GM18517 (cell line): ENCODE results near the gene MAOA.

Source experiments
- ATAC-seq: cut with Tn5 transposase; IDR thresholded peaks from one replicate; pipeline ENCODE4 v1.9.1; 2021; ENCODE audit warnings: mild to moderate bottlenecking, moderate library complexity; ENCODE audit not compliant: unreplicated experiment

Gene MAOA

DNA sequence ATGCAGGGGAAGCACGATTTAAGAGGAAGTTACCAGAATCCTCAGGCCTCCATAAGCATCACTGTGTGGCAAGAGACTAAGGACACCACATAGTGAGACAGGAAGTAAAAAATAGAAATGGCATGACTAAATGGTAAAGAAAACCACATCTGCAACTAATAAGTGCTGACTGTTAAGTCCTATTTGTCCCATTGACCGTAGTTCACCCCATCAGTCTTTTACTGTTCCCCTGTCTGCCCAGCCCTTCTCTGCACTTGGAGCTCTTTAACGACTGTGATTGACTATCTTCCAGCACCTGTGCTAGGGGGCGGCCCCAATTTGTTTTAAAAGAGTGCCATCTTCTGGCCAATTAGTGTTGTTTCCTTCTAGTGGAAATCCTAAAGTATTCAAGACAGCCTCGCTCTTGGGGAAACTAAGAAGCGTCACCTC, 94.2 kb downstream of the MAOA start:
- peak; percentile 86 for ATAC-seq

DNA sequence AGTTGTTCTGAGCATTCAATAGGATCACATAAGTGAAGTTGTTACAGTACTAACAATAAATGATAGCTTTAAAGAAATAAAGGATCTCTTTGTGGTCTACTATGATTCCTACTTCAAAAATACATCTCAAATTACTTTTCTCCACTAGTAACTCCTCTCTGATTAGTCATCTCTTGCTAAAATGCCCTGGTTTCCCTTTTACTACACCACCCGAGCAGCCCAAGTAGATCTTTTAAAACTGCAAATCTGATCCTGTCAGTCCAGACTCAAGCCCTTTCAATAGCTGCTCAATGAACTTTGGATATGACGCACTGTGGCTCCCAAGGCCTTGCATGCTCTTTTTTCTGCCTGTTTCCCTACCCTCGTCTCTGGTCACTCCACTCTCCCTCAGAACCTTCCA, 97.5 kb downstream of the MAOA start:
- no peak for ATAC-seq

DNA sequence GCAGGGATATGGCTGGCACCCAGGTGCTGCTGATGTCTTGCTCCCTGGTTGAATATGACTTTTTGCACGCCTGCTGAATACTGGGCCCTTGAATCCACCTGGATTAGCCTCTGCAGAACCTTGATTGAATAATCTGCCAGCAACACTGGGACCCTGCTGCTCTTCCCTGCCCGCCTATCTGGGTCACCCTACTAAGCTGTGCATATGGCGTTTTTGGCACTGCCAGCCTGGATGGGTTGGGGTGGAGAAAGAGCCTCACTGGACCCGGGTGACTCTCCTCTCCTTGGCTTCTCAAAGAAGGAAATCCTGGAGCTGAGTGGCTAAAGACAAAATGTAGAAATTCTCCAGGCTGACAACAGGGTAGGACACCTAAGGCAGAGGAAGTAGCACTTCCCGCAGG, 100.0 kb downstream of the MAOA start:
- ATAC-seq = no peak

DNA sequence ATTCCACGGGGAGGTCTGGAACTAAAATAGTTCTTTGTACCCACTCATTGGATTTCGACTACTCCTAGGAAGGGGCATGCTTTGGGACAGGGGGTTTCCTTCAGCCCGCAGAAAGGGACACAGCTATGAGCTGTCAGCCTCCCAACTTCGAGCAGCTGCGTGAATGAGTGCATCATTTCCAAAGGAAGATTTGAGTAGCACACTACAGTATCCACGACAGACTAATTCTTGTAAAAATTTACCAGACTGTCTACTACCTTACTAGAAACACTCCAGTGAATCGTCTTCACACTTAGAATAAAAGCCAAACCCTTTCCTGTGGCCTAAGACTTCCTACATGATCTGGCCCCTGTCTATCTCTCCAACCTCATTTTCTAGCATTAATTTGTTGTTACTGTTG, 101.9 kb downstream of the MAOA start:
- no peak for ATAC-seq

DNA sequence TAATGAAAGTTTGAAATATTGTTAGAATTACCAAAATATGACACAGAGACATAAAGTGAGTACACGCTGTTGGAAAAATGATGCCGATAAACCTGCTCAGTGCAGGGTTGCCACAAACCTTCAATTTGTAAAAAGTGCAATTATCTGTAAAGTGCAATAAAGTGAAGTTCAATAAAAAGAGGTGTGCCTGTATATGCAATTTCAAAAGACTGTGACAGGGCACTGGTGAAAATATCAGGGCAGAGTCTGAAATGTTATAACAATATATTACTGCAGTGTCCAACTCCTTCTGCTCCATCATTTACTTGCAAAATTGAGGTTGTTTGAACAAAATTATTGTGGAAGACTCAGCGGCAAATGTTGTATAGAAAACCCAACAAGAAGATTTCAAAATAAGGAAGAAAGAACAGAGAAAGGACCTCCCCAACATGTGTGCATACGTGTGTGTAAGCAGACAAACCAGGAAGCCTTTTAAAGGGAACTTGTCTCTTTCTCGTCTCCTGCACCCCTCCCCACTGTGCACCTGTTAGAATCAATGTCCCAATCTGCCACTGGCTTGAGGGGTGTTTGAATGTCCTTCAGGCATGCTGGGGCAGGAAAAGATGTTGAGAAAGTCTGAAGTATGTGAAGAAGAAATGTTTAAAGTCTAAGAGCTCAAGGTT, 130.0 kb downstream of the MAOA start:
- no peak for ATAC-seq
